ENCODE results near the gene LTBP1. TPM values are rescaled to one million over a fixed set of nuclear protein-coding genes. Genes with fewer than 3 reads are reported as not detected.

LTBP1 gene
- total RNA-seq, 1 donor from 2014 or later = 102 TPM

DNA sequence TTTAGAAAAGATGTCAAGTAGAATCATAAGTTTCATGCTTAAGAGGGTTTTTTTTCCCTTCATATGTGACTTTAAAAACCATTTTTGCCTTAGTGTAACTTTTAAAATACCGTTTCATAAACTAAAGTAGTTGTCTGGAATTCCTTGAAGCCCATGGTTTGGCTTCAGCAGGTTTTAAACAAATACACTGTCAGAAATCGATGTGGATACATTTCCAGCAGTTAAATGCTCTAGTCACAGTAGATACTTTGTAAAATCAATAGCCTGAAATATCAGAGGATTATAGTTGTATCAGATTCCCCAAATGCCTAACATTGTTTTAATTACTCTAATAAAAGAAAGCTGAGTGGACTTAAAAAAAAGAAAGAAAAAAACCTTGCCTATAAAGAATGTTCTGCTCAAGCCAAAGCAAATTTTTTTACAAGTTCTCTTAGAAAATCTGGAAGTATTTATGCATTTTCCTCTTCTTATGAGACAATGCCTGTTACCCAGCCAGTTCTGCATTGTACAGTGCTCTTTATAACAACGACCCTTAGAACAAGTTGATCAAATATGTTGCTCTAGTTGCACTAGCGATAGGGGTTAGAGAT lies 260.5 kb downstream of the LTBP1 start:
- Mint-ChIP-seq H3K27ac (ENCODE audit: unreplicated experiment) (peak overlapping the region; percentile 72), H3K27me3 (ENCODE audit: unreplicated experiment) (no peaks in the 10 kb centered on the region), H3K9me3 (ENCODE audit: unreplicated experiment) (no peaks in the 10 kb centered on the region), H3K4me3 (ENCODE audit: unreplicated experiment) (no peak overlapping the region), H3K36me3 (ENCODE audit: unreplicated experiment) (no peaks in the 10 kb centered on the region), H3K4me1 (ENCODE audit: unreplicated experiment) (peaks cover 57% of the 10 kb centered on the region)
- TF ChIP-seq, protein P1, sequence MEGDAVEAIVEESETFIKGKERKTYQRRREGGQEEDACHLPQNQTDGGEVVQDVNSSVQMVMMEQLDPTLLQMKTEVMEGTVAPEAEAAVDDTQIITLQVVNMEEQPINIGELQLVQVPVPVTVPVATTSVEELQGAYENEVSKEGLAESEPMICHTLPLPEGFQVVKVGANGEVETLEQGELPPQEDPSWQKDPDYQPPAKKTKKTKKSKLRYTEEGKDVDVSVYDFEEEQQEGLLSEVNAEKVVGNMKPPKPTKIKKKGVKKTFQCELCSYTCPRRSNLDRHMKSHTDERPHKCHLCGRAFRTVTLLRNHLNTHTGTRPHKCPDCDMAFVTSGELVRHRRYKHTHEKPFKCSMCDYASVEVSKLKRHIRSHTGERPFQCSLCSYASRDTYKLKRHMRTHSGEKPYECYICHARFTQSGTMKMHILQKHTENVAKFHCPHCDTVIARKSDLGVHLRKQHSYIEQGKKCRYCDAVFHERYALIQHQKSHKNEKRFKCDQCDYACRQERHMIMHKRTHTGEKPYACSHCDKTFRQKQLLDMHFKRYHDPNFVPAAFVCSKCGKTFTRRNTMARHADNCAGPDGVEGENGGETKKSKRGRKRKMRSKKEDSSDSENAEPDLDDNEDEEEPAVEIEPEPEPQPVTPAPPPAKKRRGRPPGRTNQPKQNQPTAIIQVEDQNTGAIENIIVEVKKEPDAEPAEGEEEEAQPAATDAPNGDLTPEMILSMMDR (IDR thresholded peaks at IDR 0.05) = no peak
- no peak for DNase-seq (ENCODE audit: extremely low spot score, unreplicated experiment)

DNA sequence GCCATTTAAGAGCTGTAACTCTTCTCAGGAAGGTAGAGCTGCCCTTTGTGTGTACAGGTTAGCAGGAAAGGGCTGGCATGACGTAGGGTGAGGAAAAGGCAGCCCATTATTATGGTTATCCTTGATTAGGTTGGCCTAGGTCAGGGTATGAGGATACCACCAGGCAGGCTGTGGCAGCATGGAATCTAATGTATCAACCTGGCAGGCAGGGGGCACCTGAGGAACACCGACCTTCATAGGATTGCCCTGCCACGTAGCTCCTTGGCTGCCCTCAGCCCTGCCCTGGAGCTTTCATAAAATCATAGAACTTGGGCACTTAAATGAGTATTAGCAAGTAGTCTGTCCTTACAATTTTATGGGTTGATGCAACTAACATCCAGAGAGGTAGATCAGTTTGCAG lies 261.6 kb downstream of the LTBP1 start:
- H3K9me3 Mint-ChIP-seq (ENCODE audit: unreplicated experiment) = no peaks in the 10 kb centered on the region
- no peaks in the 10 kb centered on the region for H3K36me3 Mint-ChIP-seq (ENCODE audit: unreplicated experiment)
- DNase-seq (ENCODE audit: extremely low spot score, unreplicated experiment) = no peak
- H3K27ac Mint-ChIP-seq (ENCODE audit: unreplicated experiment) = peak overlapping the region; percentile 21
- no peak overlapping the region for H3K4me3 Mint-ChIP-seq (ENCODE audit: unreplicated experiment)
- no peaks in the 10 kb centered on the region for H3K27me3 Mint-ChIP-seq (ENCODE audit: unreplicated experiment)
- H3K4me1 Mint-ChIP-seq (ENCODE audit: unreplicated experiment) = peaks cover 65% of the 10 kb centered on the region
- TF ChIP-seq, protein P1 (IDR thresholded peaks at IDR 0.05) = no peak

DNA sequence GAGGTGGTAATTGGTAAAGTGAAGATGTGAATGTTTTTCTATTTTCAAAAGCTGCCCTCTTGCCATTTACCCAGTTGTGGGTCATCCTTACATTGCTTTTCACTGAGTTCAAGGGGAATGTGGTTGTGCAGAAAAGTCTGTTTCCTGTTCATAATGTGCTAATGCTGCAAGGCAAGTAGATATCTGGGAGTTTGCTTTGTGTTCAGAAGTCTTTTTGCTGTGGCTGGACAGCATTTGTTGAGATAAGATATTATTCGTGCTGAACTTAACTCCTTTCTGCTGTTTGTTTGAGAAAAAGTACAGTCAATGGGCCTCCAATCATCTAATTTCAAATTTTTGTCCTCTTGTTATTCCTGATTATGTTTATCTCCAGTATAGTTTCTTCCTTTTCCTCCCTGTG lies 263.2 kb downstream of the LTBP1 start:
- H3K36me3 Mint-ChIP-seq (ENCODE audit: unreplicated experiment) = no peaks in the 10 kb centered on the region
- H3K4me1 Mint-ChIP-seq (ENCODE audit: unreplicated experiment) = peaks cover 81% of the 10 kb centered on the region
- no peak overlapping the region for H3K4me3 Mint-ChIP-seq (ENCODE audit: unreplicated experiment)
- peak overlapping the region; percentile 91 for H3K27ac Mint-ChIP-seq (ENCODE audit: unreplicated experiment)
- H3K27me3 Mint-ChIP-seq (ENCODE audit: unreplicated experiment) = no peaks in the 10 kb centered on the region
- H3K9me3 Mint-ChIP-seq (ENCODE audit: unreplicated experiment) = no peaks in the 10 kb centered on the region
- TF ChIP-seq, protein P1 (IDR thresholded peaks at IDR 0.05) = no peak
- no peak for DNase-seq (ENCODE audit: extremely low spot score, unreplicated experiment)

DNA sequence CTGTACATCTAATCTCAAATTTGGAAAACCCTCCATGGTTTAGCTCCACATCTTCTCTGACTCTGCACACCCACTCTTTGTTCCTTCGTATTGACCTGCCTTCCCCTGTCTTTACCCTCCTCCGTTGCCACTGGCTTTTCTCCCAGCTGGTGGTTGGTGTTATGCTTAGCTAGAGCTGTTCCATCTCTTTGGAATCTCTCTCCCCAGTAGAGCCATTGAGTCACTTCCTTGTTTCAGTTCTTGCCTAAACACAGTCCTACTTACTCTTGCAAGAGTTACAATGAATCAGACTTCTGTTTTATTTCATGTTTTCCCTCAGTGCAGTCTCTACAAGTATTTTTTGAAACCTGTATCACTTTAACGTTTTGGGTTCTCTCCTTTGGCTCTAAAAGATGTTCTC lies 263.9 kb downstream of the LTBP1 start:
- Mint-ChIP-seq H3K36me3 (ENCODE audit: unreplicated experiment) (no peaks in the 10 kb centered on the region), H3K4me3 (ENCODE audit: unreplicated experiment) (no peak overlapping the region), H3K9me3 (ENCODE audit: unreplicated experiment) (no peaks in the 10 kb centered on the region), H3K27ac (ENCODE audit: unreplicated experiment) (peak overlapping the region; percentile 91), H3K4me1 (ENCODE audit: unreplicated experiment) (peaks cover 87% of the 10 kb centered on the region), H3K27me3 (ENCODE audit: unreplicated experiment) (no peaks in the 10 kb centered on the region)
- DNase-seq (ENCODE audit: extremely low spot score, unreplicated experiment) = no peak
- TF ChIP-seq, protein P1 (IDR thresholded peaks at IDR 0.05) = no peak

- Mint-ChIP-seq H3K4me3 (ENCODE audit: unreplicated experiment) (no peak overlapping the region), H3K27me3 (ENCODE audit: unreplicated experiment) (no peaks in the 10 kb centered on the region), H3K36me3 (ENCODE audit: unreplicated experiment) (no peaks in the 10 kb centered on the region), H3K4me1 (ENCODE audit: unreplicated experiment) (peaks cover 92% of the 10 kb centered on the region), H3K27ac (ENCODE audit: unreplicated experiment) (peak overlapping the region; percentile 70), H3K9me3 (ENCODE audit: unreplicated experiment) (no peaks in the 10 kb centered on the region)
- DNase-seq (ENCODE audit: extremely low spot score, unreplicated experiment) = no peak
- TF ChIP-seq, protein P1 (IDR thresholded peaks at IDR 0.05) = no peak
Observed at GRCh38 chr2:33212151-33212550, 265.4 kb downstream of the LTBP1 start.

All from osteocyte (in vitro differentiated cells).